Heart left ventricle (tissue), 13 donors: ENCODE data around the gene SRD5A2.

Source experiments
- CTCF ChIP-seq, 12 donors: fragments of 200-600 bp; sonication (generic) in 4 of 12; IDR thresholded peaks; one replicate each; pipeline versions ENCODE4 v1.5.0 to v1.8.0; 2018 to 2022; ENCODE audit warnings: antibody characterized with exemption in 12 of 12, mild to moderate bottlenecking in 5 of 12
- POLR2A ChIP-seq, 2 donors: fragments of 450-650 bp; IDR thresholded peaks; one replicate each; pipeline ENCODE4 v1.6.1; 2017; ENCODE audit warnings: antibody characterized with exemption in 2 of 2, mild to moderate bottlenecking in 2 of 2, moderate library complexity in 2 of 2
- donor health status: ischemic (EF 13 %, LVEDD 7.1; RV severe dilation, severe dysfunction).
- donor health status: DM: no; HTN: yes; CAD: no.
- donor health status: DM: no; HTN: no; CAD: no.
- donor health status: ischemic (EF 25% LVEDD 6.9; RV normal size, moderate dysfunction).
- donor health status: ischemic (EF 25% LVEDD 5.7; RV mildly dilated, moderate dysfunction).
- donor health status: ischemic (EF 35%, LVEDD 5.7; RV mildly dilated, moderate dysfunction).
- donor health status: nonischemic (EF 11% LVEDD 7.7; RV severe dilation, severe dysfunction).
- donor health status: DM: yes; HTN: yes; CAD: no.
- donor health status: PGD.
- donor health status: ischemic (EF 29% LVEDD 5.4; RV normal size, mild dysfunction).
- donor health status: nonischemic (EF 23%, LVEDD 6.1; RV moderate dilation, normal function).

GRCh38 chr2:31511376-31511775, 69.4 kb downstream of the SRD5A2 start:
- no peak for TF ChIP-seq CTCF (IDR thresholded peaks at IDR 0.05)
- no peak for TF ChIP-seq POLR2A (IDR thresholded peaks at IDR 0.05)
